Lower leg skin (tissue), 3 donors: ENCODE results near the gene PRELID2.

ENCODE experiments used
- CTCF ChIP-seq, 3 donors: fragments of 450-650 bp; IDR thresholded peaks; one replicate each; pipeline ENCODE4 v1.5.1; 2016; ENCODE audit warnings: antibody characterized with exemption in 3 of 3, mild to moderate bottlenecking in 3 of 3, moderate library complexity in 2 of 3
- POLR2A ChIP-seq, 2 donors: fragments of 450-650 bp; IDR thresholded peaks; one replicate each; pipeline ENCODE4 v1.6.1; 2016 to 2017; ENCODE audit warnings: antibody characterized with exemption in 2 of 2, mild to moderate bottlenecking in 1 of 2, moderate library complexity in 1 of 2

- TF ChIP-seq CTCF (IDR thresholded peaks at IDR 0.05): no peak
- TF ChIP-seq POLR2A (IDR thresholded peaks at IDR 0.05): no peak
These were observed 10.9 kb upstream of the PRELID2 start for GRCh38 chr5:145846081-145846480.
